OCI-LY3 (cell line): ENCODE results near the gene HMGA1.
"Not testable (repeated sequence)": the region's sequence is repeated elsewhere in the genome, so short reads cannot be mapped to it uniquely, and the experiment has no call there.

Experiments
- H2AFZ ChIP-seq: fragments of 200-600, 300-600 bp; shearing (Covaris generic); 2 replicates; pipeline ENCODE4 v1.6.0; 2014; ENCODE audit warnings: antibody characterized with exemption, low read depth, low read length
- H3K27ac ChIP-seq: fragments of 200-600, 300-600 bp; sonication (generic); 2 replicates; pipeline ENCODE4 v1.5.1; 2014; ENCODE audit warnings: mild to moderate bottlenecking, low read length, moderate library complexity, mixed read lengths
- H3K27me3 ChIP-seq: fragments of 200-600, 300-600 bp; sonication (generic); 2 replicates; pipeline ENCODE4 v1.6.1; 2014; ENCODE audit warnings: low read depth, low read length, mixed read lengths
- H3K36me3 ChIP-seq: fragments of 200-600, 300-600 bp; sonication (generic); replicated peaks from 2 replicates; pipeline ENCODE3; 2014; ENCODE audit warnings: low read depth, low read length, mixed read lengths
- H3K4me1 ChIP-seq: fragments of 300-600, 200-600 bp; sonication (generic); 2 replicates; pipeline ENCODE4 v1.6.1; 2014; ENCODE audit warnings: low read length, mixed read lengths
- H3K4me2 ChIP-seq: fragments of 200-600, 300-600 bp; sonication (generic); 2 replicates; pipeline ENCODE4 v1.6.1; 2014; ENCODE audit warnings: low read length, mixed read lengths
- H3K4me3 ChIP-seq: fragments of 300-600, 200-600 bp; sonication (generic); 2 replicates; pipeline ENCODE4 v1.5.1; 2014; ENCODE audit warnings: antibody characterized with exemption, mild to moderate bottlenecking, low read length, moderate library complexity
- H3K79me2 ChIP-seq: fragments of 300-600, 200-600 bp; shearing (Covaris generic); 2 replicates; pipeline ENCODE4 v1.6.1; 2014; ENCODE audit warnings: mild to moderate bottlenecking, low read length, mixed read lengths
- H3K9ac ChIP-seq: fragments of 300-600, 200-600 bp; shearing (Covaris generic); 2 replicates; pipeline ENCODE4 v1.6.0; 2014; ENCODE audit warnings: mild to moderate bottlenecking, low read length, moderate library complexity
- H3K9me3 ChIP-seq: fragments of 200-600, 300-600 bp; shearing (Covaris generic); 2 replicates; pipeline ENCODE4 v1.6.1; 2014; ENCODE audit warnings: low read length, mixed read lengths; ENCODE audit not compliant: insufficient read depth
- H4K20me1 ChIP-seq: fragments of 200-600, 300-600 bp; sonication (generic); 2 replicates; pipeline ENCODE4 v1.6.1; 2016; ENCODE audit warnings: low read length, mixed read lengths; ENCODE audit not compliant: insufficient read depth
- EZH2phosphoT487 ChIP-seq: fragments of 200-600 bp; shearing (Covaris generic); IDR thresholded peaks from 2 replicates; pipeline ENCODE4 v1.6.1; 2018; ENCODE audit warnings: antibody characterized with exemption, mixed run types, low read depth
- TF ChIP-seq, protein P1 (sequence below): fragments of 200-600, 300-600 bp; sonication (generic); IDR thresholded peaks from 2 replicates; pipeline ENCODE4 v1.5.1; 2014; ENCODE audit warnings: antibody characterized with exemption, low read length, low read depth

HMGA1 gene

DNA sequence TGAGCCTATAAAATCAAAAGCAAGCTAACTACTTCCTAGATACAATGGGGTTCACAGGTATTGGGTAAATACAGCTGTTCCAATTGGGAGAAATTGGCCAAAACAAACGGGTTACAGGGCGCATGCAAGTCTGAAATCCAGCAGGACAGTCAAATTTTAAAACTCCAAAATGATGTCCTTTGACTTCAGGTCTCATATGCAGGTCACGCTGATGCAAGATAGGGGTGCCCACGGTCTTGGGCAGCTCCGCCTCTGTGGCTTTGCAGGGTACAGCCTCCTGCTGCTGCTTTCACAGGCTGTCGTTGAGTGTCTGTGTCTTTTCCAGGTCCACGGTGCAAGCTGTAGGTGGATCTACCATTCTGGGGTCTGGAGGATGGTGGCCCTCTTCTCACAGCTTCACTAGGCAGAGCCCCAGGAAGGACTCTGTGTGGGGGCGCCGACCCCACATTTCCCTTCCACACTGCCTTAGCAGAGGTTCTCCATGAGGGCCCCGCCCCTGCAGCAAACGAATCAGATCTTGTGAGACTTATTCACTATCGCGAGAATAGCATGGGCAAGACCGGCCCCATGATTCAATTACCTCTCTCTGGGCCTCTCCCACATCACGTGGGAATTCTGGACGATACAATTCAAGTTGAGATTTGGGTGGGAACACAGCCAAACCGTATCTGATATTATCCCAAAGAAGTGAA, 24.0 kb downstream of the HMGA1 start:
- TF ChIP-seq EZH2phosphoT487: no peak
- TF ChIP-seq, protein P1, sequence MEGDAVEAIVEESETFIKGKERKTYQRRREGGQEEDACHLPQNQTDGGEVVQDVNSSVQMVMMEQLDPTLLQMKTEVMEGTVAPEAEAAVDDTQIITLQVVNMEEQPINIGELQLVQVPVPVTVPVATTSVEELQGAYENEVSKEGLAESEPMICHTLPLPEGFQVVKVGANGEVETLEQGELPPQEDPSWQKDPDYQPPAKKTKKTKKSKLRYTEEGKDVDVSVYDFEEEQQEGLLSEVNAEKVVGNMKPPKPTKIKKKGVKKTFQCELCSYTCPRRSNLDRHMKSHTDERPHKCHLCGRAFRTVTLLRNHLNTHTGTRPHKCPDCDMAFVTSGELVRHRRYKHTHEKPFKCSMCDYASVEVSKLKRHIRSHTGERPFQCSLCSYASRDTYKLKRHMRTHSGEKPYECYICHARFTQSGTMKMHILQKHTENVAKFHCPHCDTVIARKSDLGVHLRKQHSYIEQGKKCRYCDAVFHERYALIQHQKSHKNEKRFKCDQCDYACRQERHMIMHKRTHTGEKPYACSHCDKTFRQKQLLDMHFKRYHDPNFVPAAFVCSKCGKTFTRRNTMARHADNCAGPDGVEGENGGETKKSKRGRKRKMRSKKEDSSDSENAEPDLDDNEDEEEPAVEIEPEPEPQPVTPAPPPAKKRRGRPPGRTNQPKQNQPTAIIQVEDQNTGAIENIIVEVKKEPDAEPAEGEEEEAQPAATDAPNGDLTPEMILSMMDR: no peak
- Histone ChIP-seq H3K27ac (no peak overlapping the region), H3K4me3 (no peak overlapping the region), H3K4me1 (no peaks in the 10 kb centered on the region), H3K9me3 (no peaks in the 10 kb centered on the region), H3K4me2 (no peak overlapping the region), H4K20me1 (no peaks in the 10 kb centered on the region), H3K79me2 (no peaks in the 10 kb centered on the region), H3K27me3 (no peaks in the 10 kb centered on the region), H2AFZ (no peak overlapping the region), H3K36me3 (no peaks in the 10 kb centered on the region), H3K9ac (no peak overlapping the region)

DNA sequence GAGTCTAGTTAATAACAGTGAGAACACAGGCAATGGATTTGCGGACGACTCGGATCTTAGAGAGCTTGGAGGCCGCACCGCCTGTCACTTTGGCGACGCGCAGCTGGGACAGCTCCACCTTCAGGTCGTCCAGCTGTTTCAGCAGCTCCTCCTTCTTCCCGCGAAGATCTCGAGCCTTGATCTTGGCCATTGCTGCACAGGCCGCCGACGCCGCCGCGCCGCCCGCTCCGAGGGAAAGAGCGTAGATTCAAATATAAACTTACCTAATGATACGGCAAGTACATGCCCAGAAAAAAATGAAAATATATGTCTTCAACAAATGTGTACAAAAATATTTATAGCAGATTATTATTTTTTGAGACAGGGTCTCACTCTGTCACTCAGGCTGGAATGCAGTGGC, 26.8 kb downstream of the HMGA1 start:
- not testable (repeated sequence) for H3K27ac ChIP-seq, H3K27me3 ChIP-seq, H4K20me1 ChIP-seq, H3K4me1 ChIP-seq, H3K4me3 ChIP-seq, H3K4me2 ChIP-seq, H3K9me3 ChIP-seq, H2AFZ ChIP-seq, H3K9ac ChIP-seq, H3K79me2 ChIP-seq, H3K36me3 ChIP-seq

DNA sequence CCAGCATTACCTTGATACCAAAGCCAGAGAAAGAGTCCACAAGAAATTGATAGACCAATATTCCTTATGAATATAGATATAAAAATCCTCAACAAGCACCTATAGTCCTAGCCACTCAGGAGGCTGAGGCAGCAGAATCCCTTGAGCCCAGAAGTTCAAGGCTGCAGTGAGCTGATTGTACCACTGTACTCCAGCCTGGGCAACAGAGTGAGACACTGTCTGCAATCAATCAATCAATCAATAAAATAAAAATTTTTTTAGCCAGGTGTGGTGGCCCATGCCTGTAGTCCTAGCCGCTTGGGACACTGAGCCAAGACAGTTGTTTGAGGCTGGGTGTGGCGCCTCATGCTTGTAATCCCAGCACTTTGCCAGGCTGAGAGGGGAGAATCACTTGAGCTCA, 31.1 kb downstream of the HMGA1 start:
- no peaks in the 10 kb centered on the region for H3K27me3 ChIP-seq
- no peaks in the 10 kb centered on the region for H4K20me1 ChIP-seq
- H3K4me3 ChIP-seq: no peak overlapping the region
- H3K36me3 ChIP-seq: no peaks in the 10 kb centered on the region
- H3K4me1 ChIP-seq: peaks cover 6% of the 10 kb centered on the region; the same call in 1 of the 2 replicates
- no peak overlapping the region for H3K4me2 ChIP-seq
- H3K27ac ChIP-seq: no peak overlapping the region
- TF ChIP-seq, protein P1: no peak
- TF ChIP-seq EZH2phosphoT487: no peak
- no peaks in the 10 kb centered on the region for H3K9me3 ChIP-seq
- H3K79me2 ChIP-seq: no peaks in the 10 kb centered on the region
- H3K9ac ChIP-seq: no peak overlapping the region
- H2AFZ ChIP-seq: no peak overlapping the region

DNA sequence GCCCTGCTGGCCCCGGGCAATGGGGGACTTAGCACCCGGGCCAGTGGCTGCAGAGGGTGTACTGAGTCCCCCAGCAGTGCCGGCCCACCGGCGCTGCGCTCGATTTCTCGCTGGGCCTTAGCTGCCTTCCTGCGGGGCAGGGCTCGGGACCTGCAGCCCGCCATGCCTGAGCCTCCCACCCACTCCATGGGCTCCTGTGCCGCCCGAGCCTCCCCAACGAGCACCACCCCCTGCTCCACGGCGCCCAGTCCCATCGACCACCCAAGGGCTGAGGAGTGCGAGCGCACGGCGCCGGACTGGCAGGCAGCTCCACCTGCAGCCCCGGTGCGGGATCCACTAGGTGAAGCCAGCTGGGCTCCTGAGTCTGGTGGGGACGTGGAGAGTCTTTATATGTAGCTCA, 32.5 kb downstream of the HMGA1 start:
- not testable (repeated sequence) for H3K27me3 ChIP-seq, H2AFZ ChIP-seq, H3K36me3 ChIP-seq, H3K4me3 ChIP-seq, H4K20me1 ChIP-seq, H3K4me2 ChIP-seq, H3K9ac ChIP-seq, H3K79me2 ChIP-seq, H3K27ac ChIP-seq, H3K9me3 ChIP-seq
- H3K4me1 ChIP-seq: peaks cover 14% of the 10 kb centered on the region

DNA sequence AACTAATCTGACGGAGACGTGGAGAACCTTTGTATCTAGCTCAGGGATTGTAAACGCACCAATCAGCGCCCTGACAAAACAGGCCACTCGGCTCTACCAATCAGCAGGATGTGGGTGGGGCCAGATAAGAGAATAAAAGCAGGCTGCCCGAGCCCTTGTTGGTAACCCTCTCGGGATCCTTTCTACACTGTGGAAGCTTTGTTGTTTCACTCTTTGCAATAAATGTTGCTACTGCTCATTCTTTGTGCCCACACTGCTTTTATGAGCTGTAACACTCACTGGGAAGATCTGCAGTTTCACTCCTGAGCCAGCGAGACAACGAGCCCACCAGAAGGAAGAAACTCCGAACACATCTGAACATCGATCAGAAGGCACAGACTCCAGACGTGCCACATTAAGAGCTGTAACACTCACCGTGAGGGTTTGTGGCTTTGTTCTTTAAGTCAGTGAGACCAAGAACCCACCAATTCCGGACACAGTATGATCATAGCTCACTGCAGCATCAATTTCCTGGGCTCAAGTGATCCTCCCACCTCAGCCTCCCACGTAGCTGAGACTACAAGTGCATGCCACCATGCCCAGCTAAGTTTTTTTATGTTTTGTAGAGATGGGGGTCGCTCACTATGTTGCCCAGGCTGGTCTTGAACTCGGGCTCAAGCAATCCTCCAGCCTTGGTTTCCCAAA, 33.1 kb downstream of the HMGA1 start:
- not testable (repeated sequence) for H3K79me2 ChIP-seq, H3K4me2 ChIP-seq, H2AFZ ChIP-seq, H3K36me3 ChIP-seq, H3K27ac ChIP-seq, H3K9me3 ChIP-seq, H3K4me3 ChIP-seq, H3K9ac ChIP-seq, H3K27me3 ChIP-seq, H4K20me1 ChIP-seq
- peaks cover 14% of the 10 kb centered on the region for H3K4me1 ChIP-seq
